Tibial nerve (tissue), 4 donors: ENCODE data around the gene PSENEN. TPM values are rescaled to one million over a fixed set of nuclear protein-coding genes. Genes with fewer than 3 reads are reported as not detected.

ENCODE experiments used
- DNase-seq, 2 donors: peaks; one replicate each; pipeline ENCODE4 v3.0.0-alpha.2; 2019; ENCODE audit warnings: low spot score in 2 of 2
- H3K27ac ChIP-seq, 4 donors: fragments of 200-600 bp; sonication (generic) in 3 of 4; one replicate each; pipeline ENCODE4 v1.5.1; 2017 to 2019; ENCODE audit warnings: mild to moderate bottlenecking in 1 of 4
- H3K27me3 ChIP-seq, 2 donors: fragments of 200-600 bp; sonication (generic) in 1 of 2; one replicate each; pipeline versions ENCODE4 v1.5.1 to v1.6.0; 2017 to 2019
- H3K36me3 ChIP-seq, 3 donors: fragments of 200-600 bp; sonication (generic); one replicate each; pipeline ENCODE4 v1.5.1; 2018 to 2019
- H3K4me1 ChIP-seq, 4 donors: fragments of 200-600 bp; sonication (generic) in 3 of 4; one replicate each; pipeline ENCODE4 v1.5.1; 2017 to 2019
- H3K4me3 ChIP-seq, 4 donors: fragments of 200-600 bp; sonication (generic) in 3 of 4; one replicate each; pipeline ENCODE4 v1.5.1; 2017 to 2019; ENCODE audit warnings: mild to moderate bottlenecking in 1 of 4, moderate library complexity in 1 of 4
- H3K9me3 ChIP-seq, 4 donors: fragments of 200-600 bp; sonication (generic) in 3 of 4; one replicate each; pipeline ENCODE4 v1.5.1; 2017 to 2019
- CTCF ChIP-seq, 5 experiments: fragments of 200-600 bp in 3 of 5; fragments of 450-650 bp in 2 of 5; sonication (generic) in 3 of 5; IDR thresholded peaks; one replicate each; pipeline ENCODE4 v1.5.1; 2016 to 2019; ENCODE audit warnings: antibody characterized with exemption in 5 of 5, mild to moderate bottlenecking in 3 of 5, moderate library complexity in 2 of 5
- EP300 ChIP-seq, 2 donors: sonication (generic); formaldehyde crosslinking; IDR thresholded peaks; one replicate each; pipeline ENCODE4 v1.6.1; 2017; ENCODE audit warnings: antibody characterized with exemption in 2 of 2, mild to moderate bottlenecking in 1 of 2
- POLR2A ChIP-seq, 2 donors: fragments of 450-650 bp; IDR thresholded peaks; one replicate each; pipeline ENCODE4 v1.6.1; 2017; ENCODE audit warnings: antibody characterized with exemption in 2 of 2, mild to moderate bottlenecking in 2 of 2, moderate library complexity in 2 of 2
- WGBS, 2 donors: methylation state at CpG; one replicate each; pipeline ENCODE4 v1.1.5; 2018; 5-methylcytosine and 5-hydroxymethylcytosine counted together
- total RNA-seq, 4 donors: library from RNA; depleted of rRNA; stranded (reverse); fragments of >200 nt; gene quantifications; one replicate each; pipeline ENCODE4 v1.1.0, GENCODE V29; 2016

PSENEN gene
- total RNA-seq, 4 donors from 2014 or later: 33.1 to 46.7 (median 40.3) TPM

GRCh38 chr19:35756377-35757230, 11.2 kb downstream of the PSENEN start, which contains the start of gene HSPB6:
HSPB6 (minus strand) TSS chr19:35757029; CDS start chr19:35757008, 21 bp downstream.
- DNase-seq: peak; percentile 49 to 52
- 6 to 8% methylated on average over 45 to 48 of the region's 52 CpGs for WGBS, 2 donors

DNA sequence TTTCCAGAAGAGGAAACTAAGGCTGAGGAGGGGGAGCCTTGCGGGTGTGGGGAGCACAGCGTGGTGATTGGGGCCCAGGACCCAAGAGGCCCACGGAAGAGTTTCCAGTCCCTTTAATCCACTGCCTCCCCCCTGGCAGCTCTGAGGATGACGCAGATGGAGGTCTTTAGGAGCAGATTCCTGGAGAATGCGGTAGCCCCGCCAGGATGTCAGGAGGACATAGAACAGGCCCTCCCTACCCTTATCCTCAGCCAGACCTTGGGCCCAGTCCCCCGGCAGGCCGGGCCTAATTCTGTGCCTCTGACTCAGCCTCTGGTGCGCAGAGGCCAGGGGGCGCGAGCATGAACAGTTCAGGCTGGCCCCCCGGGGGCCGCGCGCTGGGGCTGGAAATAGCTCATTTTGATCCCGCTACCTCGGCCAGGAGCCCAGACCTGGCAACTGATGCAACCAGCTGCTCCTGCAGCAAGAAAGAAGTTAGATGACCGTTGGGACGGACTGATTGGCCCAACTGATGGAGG, 11.8 kb downstream of the PSENEN start:
- Histone ChIP-seq H3K4me3 (peak overlapping the region; percentile 27 to 94 (median 89)), H3K27me3 (no peaks in the 10 kb centered on the region), H3K36me3 (peaks cover 0 to 56% (median under 1%) of the 10 kb centered on the region in 3 donors), H3K9me3 (no peaks in the 10 kb centered on the region), H3K4me1 (peaks cover 4 to 53% (median 21%) of the 10 kb centered on the region in 4 donors), H3K27ac (peak overlapping the region; percentile 90 to 99 (median 96))
- 6 to 8% methylated on average over 17 to 19 of the region's 19 CpGs for WGBS, 2 donors
- peak; percentile 84 for DNase-seq
- TF ChIP-seq EP300 (IDR thresholded peaks at IDR 0.05): peak; percentile 45 to 46
- peak in 1 of 2 donors; percentile 1 for TF ChIP-seq POLR2A (IDR thresholded peaks at IDR 0.05)
- no peak for TF ChIP-seq CTCF (IDR thresholded peaks at IDR 0.05)

More at GRCh38 chr19:35756377-35757230, 11.2 kb downstream of the PSENEN start, which contains the start of gene HSPB6:
- TF ChIP-seq CTCF (IDR thresholded peaks at IDR 0.05) (no peak), POLR2A (IDR thresholded peaks at IDR 0.05) (peak in 1 of 2 donors; percentile 68), EP300 (IDR thresholded peaks at IDR 0.05) (peak in 1 of 2 donors; percentile 59)
- Histone ChIP-seq H3K27me3 (no peaks in the 10 kb centered on the region), H3K36me3 (peaks cover 0 to 56% (median 4%) of the 10 kb centered on the region in 3 donors), H3K9me3 (no peaks in the 10 kb centered on the region), H3K27ac (peak within 1 kb of the TSS; percentile 90 to 99 (median 96)), H3K4me3 (peak within 1 kb of the TSS; percentile 54 to 94 (median 89)), H3K4me1 (peaks cover 4 to 53% (median 21%) of the 10 kb centered on the region in 4 donors)

DNA sequence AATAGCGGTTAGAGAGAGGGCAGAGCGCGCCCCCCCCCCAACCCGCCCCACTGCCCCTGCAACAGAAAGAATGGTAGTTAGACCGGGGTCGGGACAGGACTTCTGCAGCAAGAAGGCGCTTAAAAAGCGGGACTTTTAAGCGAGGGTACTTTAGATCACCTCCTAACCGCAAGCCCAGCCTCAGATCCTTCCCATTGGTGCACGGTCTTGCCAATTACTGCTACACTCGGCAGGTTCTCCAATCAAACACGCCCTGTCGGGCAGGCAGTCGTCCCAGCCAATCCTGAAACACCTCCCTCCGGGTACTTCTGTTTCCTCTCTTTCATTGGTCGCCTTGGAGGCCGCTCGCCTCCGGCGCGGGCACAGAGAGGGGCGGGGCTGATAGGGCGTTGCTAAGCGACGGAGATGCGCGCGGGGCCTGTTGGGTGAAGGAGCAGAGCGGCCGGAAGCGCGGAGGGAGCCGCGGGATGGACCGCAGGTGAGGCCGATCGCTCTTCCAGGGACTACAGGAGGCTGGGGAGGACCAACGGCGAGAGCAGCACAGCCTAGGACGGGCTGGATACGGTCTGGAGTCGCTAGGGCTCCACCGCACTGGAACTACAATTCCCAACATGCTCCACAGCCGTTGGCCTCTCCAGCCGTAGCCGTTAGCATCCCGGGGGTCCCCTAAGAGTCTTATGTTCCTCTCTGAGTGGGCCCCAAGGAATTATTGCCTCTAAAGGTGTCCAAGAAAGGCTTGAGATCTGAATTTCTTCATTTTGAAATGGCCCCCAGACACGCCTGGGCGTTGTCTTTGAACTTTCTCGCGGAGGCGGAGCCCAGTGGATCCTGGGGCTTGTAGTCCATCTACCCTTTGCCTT, 12.5 kb downstream of the PSENEN start, which contains the start of gene PROSER3:
PROSER3 (plus strand) TSS at position 428 of the 860 bp plus-strand sequence; CDS start at position 468, 40 bp downstream.
- peak; percentile 10 to 84 for TF ChIP-seq EP300 (IDR thresholded peaks at IDR 0.05)
- TF ChIP-seq POLR2A (IDR thresholded peaks at IDR 0.05): peak; percentile 35 to 85
- TF ChIP-seq CTCF (IDR thresholded peaks at IDR 0.05): peak in 2 of 5 experiments; percentile 20 to 32
- Histone ChIP-seq H3K36me3 (peaks cover 0 to 56% (median 0%) of the 10 kb centered on the region in 3 donors), H3K27me3 (no peaks in the 10 kb centered on the region), H3K4me1 (peaks cover 4 to 53% (median 21%) of the 10 kb centered on the region in 4 donors), H3K27ac (peak within 1 kb of the TSS; percentile 90 to 99 (median 99)), H3K9me3 (no peaks in the 10 kb centered on the region), H3K4me3 (peak within 1 kb of the TSS; percentile 76 to 94 (median 89))
- 0% methylated on average over 46 to 51 of the region's 53 CpGs for WGBS, 2 donors
- DNase-seq: peak; percentile 96 to 98

- H3K36me3 ChIP-seq: peaks cover 0 to 56% (median 0%) of the 10 kb centered on the region in 3 donors
- peaks cover 4 to 50% (median 21%) of the 10 kb centered on the region in 4 donors for H3K4me1 ChIP-seq
- DNase-seq: no peak
- H3K9me3 ChIP-seq: no peaks in the 10 kb centered on the region
- H3K27ac ChIP-seq: no peak overlapping the region
- WGBS, 2 donors: 92 to 93% methylated on average over 2 of the region's 2 CpGs
- no peaks in the 10 kb centered on the region for H3K27me3 ChIP-seq
- no peak overlapping the region for H3K4me3 ChIP-seq
- TF ChIP-seq CTCF (IDR thresholded peaks at IDR 0.05) (no peak), EP300 (IDR thresholded peaks at IDR 0.05) (no peak), POLR2A (IDR thresholded peaks at IDR 0.05) (no peak)
Observed at GRCh38 chr19:35759697-35760096, 14.2 kb downstream of the PSENEN start.
